Superior temporal gyrus (tissue), 1 donor: ENCODE data around the gene ZNF618.

Source experiments
- DNase-seq: peaks from one replicate; pipeline ENCODE4 v3.0.0-alpha.2; 2016; ENCODE audit errors: extremely low spot score

The ZNF618 gene, protein sequence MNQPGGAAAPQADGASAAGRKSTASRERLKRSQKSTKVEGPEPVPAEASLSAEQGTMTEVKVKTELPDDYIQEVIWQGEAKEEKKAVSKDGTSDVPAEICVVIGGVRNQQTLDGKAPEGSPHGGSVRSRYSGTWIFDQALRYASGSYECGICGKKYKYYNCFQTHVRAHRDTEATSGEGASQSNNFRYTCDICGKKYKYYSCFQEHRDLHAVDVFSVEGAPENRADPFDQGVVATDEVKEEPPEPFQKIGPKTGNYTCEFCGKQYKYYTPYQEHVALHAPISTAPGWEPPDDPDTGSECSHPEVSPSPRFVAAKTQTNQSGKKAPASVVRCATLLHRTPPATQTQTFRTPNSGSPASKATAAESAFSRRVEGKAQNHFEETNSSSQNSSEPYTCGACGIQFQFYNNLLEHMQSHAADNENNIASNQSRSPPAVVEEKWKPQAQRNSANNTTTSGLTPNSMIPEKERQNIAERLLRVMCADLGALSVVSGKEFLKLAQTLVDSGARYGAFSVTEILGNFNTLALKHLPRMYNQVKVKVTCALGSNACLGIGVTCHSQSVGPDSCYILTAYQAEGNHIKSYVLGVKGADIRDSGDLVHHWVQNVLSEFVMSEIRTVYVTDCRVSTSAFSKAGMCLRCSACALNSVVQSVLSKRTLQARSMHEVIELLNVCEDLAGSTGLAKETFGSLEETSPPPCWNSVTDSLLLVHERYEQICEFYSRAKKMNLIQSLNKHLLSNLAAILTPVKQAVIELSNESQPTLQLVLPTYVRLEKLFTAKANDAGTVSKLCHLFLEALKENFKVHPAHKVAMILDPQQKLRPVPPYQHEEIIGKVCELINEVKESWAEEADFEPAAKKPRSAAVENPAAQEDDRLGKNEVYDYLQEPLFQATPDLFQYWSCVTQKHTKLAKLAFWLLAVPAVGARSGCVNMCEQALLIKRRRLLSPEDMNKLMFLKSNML

DNA sequence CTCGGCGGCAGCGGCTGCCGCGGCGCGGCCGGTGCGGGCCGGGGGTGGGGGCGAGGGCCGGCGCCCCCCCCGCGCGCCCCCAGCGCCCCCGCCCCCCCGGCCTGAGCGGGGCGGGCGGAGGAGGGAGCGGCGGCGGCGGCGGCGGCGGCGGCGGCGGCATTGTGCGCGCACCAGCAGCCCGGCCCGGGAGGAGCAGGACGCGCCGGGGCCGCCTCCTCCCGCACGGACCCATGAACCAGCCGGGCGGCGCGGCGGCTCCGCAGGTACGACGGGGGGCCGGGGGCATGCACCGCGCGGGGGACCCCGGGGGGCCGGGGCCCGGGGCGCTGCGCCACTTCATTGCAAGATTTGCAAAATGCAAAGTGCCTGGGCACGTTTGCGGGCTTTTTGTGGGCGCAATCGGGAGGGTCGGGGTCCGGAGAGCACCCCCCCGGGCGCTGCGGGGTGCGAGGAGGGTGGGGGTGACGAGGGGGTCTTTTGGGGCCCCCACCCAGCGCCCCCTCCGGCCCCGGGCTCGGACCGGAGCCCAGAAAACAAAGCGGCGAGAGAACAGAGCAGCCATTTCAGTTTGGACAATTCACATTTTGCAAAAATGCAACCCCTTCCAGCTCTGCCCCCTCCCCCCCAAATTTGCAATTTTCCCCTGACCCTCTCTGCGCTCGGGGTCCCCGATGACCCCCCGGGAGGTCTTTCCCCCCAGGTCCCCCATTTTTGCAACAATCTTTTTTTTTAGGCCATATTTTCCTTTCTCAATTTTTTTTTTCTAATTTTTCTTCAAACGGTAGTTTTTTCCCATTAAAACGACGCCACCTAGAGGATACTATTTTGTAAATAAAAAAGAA is at the start of gene ZNF618:
Gene ZNF618, plus strand, starts transcription at position 159 of the 842 bp plus-strand sequence. Its CDS starts 72 bp downstream, at position 231.
- peak; percentile 61 for DNase-seq

DNA sequence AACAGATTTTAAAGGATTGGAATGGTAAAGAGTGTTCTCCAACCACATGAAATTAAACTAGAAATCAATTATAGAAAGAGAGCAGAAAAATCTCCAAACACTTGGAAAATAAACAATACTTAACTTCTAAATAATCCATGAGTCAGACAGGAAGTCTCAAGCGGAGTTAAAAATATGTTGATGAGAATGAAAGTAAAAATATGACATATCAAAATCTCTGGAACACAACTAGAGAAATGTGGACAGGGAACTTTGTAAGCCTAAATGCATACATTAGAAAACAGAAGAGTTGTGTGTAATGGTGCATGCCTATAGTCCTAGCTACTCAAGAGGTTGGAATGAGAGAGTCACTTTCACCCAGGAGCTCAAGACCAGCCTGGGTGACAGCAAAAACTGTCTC is 47.9 kb upstream of the ZNF618 start:
- no peak for DNase-seq

DNA sequence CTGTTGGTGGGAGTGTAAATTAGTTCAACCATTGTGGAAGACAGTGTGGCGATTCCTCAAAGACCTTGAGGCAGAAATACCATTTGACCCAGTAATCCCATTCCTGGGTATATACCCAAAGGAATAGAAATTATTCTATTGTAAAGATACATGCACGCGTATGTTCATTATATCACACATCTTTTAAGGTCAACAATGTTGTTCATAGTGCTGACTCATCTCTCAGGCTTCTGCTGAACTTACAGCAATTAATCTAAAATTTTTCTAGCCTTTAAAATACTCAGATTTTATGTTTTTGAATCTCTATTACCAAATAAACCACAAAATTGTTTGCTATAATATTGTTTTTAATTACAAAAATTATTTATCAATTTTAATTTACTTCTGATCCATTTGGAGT is 38.8 kb upstream of the ZNF618 start:
- DNase-seq, result no peak

DNA sequence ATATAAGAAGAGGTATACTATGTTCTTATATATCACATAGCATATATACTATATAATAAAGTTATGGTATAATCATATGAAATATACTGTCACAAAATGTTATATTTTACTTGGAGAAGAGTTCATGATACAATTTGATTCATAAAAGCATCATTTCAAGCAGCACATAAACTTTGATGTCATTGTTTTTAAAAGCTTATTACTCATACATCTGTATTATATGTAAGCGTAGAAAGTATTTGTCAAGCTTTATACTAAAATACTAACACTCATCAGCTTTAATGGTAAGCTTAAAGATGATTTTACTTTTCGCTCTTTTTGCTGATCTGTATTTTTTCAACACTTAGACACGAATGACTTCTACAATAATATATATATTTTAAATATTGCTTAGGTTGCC is 34.0 kb upstream of the ZNF618 start:
- DNase-seq, result no peak

DNA sequence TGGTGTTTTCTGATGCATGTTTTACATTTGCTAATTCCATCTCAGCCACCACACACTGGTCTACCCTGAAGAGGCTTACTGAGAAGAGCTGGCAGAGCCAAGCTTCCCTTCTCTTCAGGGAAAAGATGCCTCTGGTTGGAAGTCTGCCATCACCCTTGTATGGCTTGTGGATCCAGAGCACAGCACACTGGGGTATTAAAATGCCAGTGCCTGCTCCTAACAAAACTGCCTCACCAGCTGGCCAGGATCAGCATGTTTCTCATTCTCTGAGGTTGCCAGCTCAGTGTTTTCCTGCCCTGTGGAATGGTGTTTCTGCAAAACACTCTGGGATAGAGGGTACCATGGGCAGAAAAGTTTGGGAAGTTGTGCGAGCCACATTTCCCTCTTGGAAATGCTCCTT is 31.6 kb upstream of the ZNF618 start:
- no peak for DNase-seq

DNA sequence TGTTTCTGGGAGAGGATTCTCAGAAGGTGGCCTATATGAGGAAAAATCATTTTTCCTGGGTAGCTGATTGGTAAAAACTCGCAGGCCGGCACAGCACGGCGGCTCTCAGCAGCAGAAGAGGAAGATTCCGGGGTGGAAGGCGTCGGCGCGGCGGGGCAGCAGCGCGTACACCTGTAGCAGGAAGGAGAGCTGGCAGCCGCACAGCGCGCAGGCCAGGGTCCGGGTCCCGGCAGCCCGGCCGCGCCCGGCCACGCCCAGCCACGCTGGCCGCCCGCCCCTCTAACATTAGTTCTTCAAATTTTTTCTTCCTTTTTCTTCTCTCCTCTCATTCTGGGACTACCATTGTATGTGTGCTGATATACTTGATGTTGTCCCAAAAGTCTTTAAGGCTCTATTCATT is 24.8 kb upstream of the ZNF618 start:
- no peak for DNase-seq

DNA sequence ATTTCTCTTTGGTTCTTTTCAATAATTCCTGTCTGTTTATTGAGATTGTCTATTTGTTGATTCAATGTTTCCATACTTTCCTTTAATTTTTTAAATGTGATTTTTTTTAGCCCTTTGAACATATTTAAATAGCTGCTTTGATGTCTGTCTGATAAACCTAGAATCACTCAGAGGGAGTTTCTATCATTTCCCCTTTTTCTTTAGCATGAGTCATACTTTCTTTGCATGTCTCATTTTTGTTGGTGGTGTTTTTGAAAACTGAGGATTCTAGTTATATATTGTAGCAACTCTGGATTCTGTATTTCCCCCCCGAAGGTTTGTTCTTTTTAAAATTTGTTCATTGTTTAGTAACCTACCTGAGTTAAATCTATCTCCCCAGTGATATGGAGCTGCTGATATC is 24.2 kb upstream of the ZNF618 start:
- no peak for DNase-seq

DNA sequence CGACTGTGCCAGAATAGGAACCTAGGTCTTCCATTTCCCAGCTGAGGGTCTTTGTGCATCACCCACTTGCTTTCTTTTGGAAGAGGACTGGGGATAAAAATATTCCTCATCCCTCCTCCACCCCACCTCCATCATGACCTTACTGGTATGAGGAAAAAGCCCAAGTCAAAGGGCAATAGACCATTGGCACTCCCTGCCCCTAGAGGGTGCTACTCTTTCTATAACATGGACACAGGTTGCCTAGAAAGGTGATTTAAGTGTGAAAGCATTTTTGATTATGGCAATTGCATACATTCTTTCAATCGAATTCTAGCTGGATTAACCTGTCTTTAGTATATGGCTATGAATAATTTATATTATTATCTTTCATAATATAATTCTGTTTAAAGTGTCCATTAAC is 22.8 kb upstream of the ZNF618 start:
- DNase-seq, result no peak

DNA sequence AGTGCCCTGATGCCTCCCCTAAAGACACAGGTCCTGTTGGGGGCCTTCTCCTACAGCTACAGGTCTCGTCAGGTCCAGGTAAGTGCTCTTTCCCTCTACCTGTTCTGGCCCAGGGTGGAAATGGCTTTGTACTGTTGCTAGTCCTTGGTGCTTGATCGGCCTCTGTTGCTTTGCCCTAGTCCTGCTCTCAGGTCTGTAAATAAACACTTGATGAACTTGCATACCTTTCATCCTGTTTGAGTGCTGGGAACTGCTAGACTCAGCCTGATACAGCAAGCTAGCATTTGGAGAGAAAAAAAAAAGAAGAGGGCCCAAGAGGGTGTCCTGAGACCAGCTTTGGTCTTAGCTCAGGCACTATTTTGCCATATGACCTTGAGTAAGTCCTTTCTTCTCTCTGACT is 21.8 kb upstream of the ZNF618 start:
- DNase-seq, result no peak

DNA sequence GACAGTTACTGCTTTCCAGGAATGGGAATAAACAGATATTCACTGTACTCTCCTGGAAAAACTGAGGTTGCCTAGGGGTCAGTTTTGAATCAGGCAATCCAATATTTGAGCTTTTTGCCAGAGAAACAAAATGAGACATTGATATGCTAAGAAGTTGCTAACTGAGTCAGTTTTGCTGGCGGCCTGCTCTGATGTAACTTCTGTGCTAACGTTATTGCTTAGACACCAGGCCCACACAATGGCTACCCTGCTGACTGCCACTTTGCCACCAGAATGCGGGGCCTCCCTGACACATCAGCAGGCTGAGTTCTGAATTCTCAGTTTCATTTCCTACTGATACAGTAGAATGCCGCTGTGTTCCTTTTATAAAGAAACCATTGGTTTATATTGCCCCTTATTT is 18.2 kb upstream of the ZNF618 start:
- no peak for DNase-seq

DNA sequence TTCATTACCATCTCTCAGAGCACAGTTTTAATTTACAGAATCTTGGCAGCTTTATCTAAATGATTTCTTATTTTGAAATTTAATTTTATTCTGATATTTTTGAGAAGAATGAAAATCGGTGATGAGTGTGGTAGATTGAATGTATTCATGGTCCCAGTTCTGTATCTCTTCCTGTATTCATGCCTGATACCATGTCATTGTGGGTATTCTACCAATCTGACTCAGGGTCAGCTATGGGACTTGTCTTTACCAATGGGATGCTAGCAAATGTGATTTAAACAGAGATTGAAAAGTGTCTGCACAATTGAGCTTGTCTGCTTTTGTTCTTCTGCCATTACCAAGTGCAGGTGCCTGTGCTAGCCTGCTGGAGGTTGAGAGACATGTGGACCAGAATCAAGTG is 17.8 kb upstream of the ZNF618 start:
- no peak for DNase-seq

DNA sequence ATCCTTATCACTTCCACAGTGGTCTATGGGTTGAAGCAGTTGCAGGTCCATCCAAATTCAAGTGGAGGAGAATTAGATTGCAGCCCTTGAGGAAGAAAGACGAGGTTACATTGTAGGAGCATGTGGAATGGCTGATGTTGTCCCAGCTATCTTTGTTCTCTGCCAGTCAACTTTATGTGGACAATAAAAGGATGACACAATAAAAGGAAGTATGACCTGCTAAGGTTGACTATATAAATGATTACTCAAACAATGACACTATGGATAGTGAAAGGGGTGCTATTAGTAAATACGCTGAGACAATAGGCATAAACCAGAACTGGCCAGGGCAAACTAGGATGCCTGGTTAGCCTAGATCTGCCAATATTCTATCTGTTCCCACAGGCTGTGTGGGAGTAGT is 12.8 kb upstream of the ZNF618 start:
- DNase-seq, result no peak

DNA sequence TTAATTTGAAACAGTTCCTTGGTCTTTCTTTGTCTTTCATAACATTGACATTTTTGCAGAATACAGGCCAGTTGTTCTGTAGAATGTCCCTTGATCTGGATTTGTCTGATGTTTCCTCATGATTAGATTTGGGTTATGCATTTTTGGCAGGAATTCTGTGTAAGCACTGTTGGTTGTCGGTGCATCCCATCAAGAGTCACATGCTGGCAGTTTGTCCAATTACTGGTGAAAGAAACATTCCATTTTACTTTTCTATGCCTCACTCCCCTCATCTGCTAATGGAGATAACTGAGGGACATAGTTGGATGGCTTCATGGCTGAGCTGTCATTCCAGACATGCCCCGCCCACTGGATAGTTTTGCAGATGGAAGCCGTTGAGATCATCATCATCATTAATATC is 7.6 kb upstream of the ZNF618 start:
- no peak for DNase-seq

DNA sequence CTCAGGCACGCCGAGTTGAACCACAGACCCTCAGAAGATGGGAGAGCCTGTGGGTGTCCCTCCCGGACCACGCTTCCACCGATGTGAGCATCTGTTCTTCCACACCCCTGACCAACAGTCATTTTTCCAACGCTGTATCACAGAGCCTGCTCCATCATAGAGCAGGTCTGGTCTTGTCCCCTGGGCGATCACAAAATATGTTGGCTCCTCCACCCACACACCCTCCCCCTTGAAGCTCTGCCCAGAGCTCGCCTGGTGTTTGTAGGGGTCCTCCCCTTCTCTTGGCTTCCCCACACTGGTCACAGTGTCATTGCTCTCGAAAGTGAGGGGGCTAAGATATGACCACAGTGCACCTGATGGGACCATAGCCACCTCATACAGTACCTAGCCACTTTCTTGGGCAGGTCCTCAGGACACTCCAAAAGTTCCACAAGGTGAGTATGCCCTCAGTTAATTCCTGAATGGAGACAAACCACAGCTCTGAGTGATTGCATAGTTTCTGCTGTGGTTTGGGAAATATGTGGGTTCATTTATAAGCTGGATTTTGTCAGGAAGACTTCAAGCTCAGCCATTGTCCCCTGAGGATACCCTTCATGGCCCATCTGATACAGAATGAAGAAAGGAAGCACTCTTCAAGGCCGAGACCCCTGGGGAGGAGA is 3.5 kb upstream of the ZNF618 start:
- DNase-seq, result no peak

DNA sequence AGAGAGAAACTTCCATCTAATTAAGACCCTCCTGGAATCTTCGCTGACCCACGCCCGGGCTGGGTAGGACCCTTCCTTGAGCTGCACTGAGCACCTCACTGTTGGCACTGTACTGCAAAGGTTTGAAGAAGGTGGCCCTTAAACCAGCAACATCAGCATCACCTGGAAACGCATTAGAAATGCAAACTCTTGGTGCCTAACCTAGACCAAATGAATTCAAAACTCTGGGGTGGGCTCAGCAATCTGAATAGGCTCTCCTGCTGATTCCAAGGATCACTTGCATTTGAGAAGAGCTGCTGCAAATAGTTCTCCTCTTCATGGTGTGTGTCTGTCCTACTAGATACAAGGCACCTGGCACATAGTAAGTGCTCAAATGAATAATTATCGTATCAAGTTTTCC is 2.7 kb upstream of the ZNF618 start:
- no peak for DNase-seq

DNA sequence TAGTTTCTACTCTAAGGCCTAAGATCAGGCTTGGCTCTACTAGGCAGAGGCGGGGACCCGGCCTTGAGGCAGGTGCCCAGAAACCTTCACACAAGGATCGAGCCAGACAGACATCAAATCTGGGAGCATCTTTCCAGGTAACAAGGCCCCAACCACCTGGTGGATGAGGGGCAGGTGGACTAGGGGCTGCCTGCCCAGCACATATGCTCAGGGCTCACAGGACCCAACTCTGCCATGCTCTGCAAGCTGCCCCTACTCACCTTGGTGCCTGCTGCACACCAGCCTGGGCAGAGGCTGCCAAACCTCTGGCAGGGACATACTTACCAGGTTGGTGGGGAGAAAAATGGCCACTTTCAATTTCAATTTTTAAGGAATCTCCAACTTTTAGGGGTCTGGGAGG is 2.2 kb upstream of the ZNF618 start:
- DNase-seq, result no peak

DNA sequence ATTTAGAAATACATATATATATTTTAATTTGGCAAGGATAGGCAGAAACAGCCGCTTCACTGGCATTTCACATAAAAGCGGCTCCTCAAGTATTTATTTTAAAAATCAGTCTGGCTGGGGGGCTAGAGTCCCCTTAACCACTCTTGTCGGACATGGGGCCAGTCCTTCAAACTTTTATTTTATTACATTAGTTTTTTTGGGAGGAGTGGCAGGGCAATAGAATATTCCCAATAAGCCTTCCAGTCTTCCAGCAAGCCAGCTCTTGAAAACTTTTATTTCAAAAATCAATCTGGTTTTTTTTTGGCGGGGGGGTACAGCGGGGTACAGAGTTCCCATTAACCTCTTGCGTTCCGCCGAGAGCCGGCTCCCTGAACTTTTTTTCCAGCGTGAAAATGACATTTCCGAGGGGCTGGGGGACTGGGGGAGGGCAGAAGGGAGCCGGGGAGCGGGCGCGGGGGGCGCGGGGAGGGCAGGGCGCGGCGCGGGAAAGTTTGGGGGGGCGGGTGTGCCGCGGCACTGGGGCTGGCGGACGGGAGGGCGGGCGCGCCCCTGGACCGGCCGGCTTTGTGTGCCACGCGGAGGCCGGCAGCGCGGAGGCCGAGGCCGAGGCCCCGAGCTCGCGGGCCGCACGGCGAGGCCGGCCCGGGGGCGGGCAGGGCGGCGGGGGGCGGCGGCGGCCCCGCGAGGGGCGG is 504 bp upstream of the ZNF618 start:
- no peak for DNase-seq

DNA sequence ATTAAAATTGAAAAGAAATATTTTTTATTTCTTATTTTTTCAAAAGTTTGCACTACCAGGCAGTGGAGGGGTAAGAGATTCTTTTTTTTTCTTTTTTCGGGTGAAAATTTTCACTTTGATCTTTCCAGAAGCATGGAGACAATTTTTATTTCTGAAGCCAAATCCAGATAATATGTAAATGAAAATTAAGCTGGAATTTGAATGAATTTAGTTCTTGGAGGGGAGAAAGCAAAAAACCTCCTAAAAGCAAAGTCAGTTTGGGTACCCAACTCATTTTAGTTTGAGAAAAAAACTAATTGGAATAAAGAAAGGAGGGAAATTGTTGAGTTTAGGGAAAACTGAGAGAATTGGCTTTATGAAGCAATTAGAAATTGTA is 872 bp downstream of the ZNF618 start:
- no peak for DNase-seq

DNA sequence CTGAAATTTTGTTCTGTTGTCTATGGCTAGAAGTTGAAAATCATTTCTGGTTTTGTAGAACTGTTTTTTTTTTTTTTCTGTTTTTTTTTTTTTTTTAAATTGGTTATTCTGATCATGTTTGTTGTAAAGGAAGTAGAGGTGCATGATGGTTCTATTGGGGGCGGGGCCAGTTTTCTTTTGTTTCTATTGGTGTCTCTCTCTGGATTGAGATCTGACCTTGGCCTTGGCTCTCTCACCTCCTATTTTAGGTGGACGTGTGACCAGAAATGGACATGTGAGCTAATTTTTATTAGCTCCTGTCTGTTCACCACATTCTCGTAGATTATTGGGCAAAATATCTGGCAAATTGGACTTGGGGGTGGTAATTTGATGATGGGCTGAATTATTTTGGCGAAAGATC is 3.2 kb downstream of the ZNF618 start:
- DNase-seq, result no peak

DNA sequence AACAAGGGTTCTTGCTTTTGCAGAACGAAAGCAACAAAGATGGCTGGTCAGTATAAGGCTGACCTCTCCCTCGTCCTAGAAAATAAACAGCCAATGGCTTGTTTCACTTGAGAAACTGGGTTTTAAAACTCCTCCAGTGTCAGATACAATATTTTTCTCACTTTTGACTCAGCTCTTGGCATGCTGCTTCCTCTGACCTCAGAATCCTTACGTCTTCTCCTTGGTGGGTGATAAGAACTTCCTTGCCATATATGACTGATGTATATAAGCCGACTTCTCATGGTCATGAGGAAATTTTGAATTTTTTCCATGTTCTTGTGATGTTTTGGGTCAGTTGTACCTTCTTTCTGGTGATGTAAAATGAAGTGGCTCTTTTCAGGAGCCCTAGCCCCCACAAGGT is 3.8 kb downstream of the ZNF618 start:
- no peak for DNase-seq

DNA sequence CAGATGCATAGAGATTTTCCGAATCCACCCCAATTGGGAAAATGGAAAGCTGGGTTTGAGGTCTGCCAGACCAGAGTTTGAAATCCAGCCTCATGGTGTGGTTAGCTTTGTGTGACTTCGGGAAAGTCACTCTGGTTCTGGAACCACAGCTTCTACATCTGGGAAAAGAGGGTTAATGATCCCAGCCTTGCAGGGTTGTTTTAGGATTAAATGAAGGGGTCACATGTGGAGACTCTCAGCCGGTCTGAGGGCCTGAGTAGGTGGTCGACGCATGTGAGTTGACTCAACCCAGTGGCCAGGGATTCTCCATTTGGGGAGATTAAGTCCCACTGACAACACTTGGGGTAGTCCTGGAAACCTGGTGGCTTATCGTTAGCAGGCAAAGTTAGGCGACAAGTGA is 6.1 kb downstream of the ZNF618 start:
- DNase-seq, result no peak
